Measurements from ENCODE around the gene SRMS. TPM values are rescaled to one million over a fixed set of nuclear protein-coding genes. Genes with fewer than 3 reads are reported as not detected.
A peak's percentile ranks its signal among the peaks of the same experiment; 100 is the strongest.

Gene SRMS
- total and polyA plus RNA-seq, 2 of the 13 experiments (the other 11 are each of a cell fraction or from before 2014, with no cell fraction given): not detected

DNA sequence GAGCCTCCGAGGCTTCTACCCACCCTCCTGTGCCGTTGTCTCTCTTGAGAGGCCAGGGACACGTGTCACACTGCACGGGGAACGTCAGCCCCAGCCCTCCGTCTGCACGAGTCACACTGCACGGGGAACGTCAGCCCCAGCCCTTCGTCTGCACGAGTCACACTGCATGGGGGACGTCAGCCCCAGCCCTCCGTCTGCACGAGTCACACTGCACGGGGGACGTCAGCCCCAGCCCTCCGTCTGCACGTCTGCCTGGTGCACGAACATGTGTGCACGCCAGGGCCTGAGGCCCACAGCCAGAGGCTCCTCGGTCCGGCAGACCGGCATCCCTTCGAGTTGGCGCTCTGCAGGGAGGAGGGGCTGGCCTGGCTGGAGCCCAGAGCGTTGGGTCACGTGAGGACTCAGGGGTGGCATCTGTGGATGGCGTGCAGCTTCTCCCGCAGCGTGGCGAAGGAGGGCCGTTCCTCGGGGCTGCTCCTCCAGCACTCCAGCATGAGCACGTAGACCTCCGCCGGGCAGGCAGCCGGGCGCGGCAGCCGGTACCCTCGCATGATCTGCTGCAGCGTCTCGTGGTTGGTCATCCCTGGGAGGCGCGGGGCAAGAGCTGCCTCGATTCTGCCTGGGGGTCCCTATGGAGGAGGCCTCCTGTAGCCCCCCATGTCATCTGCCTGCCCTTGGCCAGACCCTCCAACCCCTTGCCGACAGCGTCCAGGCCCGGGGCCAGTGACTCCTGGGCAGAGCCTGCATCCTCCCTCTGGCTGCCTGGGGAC lies 6.9 kb downstream of the SRMS start (continued):
- TF ChIP-seq, protein P1, sequence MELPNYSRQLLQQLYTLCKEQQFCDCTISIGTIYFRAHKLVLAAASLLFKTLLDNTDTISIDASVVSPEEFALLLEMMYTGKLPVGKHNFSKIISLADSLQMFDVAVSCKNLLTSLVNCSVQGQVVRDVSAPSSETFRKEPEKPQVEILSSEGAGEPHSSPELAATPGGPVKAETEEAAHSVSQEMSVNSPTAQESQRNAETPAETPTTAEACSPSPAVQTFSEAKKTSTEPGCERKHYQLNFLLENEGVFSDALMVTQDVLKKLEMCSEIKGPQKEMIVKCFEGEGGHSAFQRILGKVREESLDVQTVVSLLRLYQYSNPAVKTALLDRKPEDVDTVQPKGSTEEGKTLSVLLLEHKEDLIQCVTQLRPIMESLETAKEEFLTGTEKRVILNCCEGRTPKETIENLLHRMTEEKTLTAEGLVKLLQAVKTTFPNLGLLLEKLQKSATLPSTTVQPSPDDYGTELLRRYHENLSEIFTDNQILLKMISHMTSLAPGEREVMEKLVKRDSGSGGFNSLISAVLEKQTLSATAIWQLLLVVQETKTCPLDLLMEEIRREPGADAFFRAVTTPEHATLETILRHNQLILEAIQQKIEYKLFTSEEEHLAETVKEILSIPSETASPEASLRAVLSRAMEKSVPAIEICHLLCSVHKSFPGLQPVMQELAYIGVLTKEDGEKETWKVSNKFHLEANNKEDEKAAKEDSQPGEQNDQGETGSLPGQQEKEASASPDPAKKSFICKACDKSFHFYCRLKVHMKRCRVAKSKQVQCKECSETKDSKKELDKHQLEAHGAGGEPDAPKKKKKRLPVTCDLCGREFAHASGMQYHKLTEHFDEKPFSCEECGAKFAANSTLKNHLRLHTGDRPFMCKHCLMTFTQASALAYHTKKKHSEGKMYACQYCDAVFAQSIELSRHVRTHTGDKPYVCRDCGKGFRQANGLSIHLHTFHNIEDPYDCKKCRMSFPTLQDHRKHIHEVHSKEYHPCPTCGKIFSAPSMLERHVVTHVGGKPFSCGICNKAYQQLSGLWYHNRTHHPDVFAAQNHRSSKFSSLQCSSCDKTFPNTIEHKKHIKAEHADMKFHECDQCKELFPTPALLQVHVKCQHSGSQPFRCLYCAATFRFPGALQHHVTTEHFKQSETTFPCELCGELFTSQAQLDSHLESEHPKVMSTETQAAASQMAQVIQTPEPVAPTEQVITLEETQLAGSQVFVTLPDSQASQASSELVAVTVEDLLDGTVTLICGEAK (IDR thresholded peaks at IDR 0.05): no peak
- TF ChIP-seq, protein P1 (CRISPR knock-in tag; IDR thresholded peaks at IDR 0.05): peak; percentile 21; the same call in 1 of the 2 replicates
- TF ChIP-seq, protein P2, sequence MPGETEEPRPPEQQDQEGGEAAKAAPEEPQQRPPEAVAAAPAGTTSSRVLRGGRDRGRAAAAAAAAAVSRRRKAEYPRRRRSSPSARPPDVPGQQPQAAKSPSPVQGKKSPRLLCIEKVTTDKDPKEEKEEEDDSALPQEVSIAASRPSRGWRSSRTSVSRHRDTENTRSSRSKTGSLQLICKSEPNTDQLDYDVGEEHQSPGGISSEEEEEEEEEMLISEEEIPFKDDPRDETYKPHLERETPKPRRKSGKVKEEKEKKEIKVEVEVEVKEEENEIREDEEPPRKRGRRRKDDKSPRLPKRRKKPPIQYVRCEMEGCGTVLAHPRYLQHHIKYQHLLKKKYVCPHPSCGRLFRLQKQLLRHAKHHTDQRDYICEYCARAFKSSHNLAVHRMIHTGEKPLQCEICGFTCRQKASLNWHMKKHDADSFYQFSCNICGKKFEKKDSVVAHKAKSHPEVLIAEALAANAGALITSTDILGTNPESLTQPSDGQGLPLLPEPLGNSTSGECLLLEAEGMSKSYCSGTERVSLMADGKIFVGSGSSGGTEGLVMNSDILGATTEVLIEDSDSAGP (CRISPR knock-in tag; IDR thresholded peaks at IDR 0.05; ENCODE audit: borderline replicate concordance): peak; percentile 41; the same call in 1 of the 2 replicates
- TF ChIP-seq, protein P3, sequence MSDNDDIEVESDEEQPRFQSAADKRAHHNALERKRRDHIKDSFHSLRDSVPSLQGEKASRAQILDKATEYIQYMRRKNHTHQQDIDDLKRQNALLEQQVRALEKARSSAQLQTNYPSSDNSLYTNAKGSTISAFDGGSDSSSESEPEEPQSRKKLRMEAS (IDR thresholded peaks at IDR 0.05): peak; percentile 69
- 0 out of 2 replicates have a peak, but pooled peaks have one; percentile 21 for TF ChIP-seq SP4 (CRISPR knock-in tag; IDR thresholded peaks at IDR 0.05)
- TF ChIP-seq SIN3B (IDR thresholded peaks at IDR 0.05; ENCODE audit: low read length): no peak
- TF ChIP-seq CBX2 (IDR thresholded peaks at IDR 0.05; ENCODE audit: low read depth, low read length): no peak
- peak; percentile 47; the same call in 1 of the 2 replicates for TF ChIP-seq CBX2 (CRISPR knock-in tag; IDR thresholded peaks at IDR 0.05; ENCODE audit: low read depth)
- TF ChIP-seq WIZ (CRISPR knock-in tag; IDR thresholded peaks at IDR 0.05): 0 out of 2 replicates have a peak, but pooled peaks have one; percentile 32
- 0 out of 2 replicates have a peak, but pooled peaks have one; percentile 24 for TF ChIP-seq HDAC1 (CRISPR knock-in tag; IDR thresholded peaks at IDR 0.05)
- peak; percentile 76 for TF ChIP-seq BHLHE40 (IDR thresholded peaks at IDR 0.05; ENCODE audit: low read length)
- no peak for TF ChIP-seq MLLT10 (CRISPR knock-in tag; IDR thresholded peaks at IDR 0.05)
- peak; percentile 27; the same call in 1 of the 2 replicates for TF ChIP-seq ZNF782 (CRISPR knock-in tag; IDR thresholded peaks at IDR 0.05; ENCODE audit: borderline replicate concordance)
- TF ChIP-seq, protein P4, sequence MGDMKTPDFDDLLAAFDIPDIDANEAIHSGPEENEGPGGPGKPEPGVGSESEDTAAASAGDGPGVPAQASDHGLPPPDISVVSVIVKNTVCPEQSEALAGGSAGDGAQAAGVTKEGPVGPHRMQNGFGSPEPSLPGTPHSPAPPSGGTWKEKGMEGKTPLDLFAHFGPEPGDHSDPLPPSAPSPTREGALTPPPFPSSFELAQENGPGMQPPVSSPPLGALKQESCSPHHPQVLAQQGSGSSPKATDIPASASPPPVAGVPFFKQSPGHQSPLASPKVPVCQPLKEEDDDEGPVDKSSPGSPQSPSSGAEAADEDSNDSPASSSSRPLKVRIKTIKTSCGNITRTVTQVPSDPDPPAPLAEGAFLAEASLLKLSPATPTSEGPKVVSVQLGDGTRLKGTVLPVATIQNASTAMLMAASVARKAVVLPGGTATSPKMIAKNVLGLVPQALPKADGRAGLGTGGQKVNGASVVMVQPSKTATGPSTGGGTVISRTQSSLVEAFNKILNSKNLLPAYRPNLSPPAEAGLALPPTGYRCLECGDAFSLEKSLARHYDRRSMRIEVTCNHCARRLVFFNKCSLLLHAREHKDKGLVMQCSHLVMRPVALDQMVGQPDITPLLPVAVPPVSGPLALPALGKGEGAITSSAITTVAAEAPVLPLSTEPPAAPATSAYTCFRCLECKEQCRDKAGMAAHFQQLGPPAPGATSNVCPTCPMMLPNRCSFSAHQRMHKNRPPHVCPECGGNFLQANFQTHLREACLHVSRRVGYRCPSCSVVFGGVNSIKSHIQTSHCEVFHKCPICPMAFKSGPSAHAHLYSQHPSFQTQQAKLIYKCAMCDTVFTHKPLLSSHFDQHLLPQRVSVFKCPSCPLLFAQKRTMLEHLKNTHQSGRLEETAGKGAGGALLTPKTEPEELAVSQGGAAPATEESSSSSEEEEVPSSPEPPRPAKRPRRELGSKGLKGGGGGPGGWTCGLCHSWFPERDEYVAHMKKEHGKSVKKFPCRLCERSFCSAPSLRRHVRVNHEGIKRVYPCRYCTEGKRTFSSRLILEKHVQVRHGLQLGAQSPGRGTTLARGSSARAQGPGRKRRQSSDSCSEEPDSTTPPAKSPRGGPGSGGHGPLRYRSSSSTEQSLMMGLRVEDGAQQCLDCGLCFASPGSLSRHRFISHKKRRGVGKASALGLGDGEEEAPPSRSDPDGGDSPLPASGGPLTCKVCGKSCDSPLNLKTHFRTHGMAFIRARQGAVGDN (CRISPR knock-in tag; IDR thresholded peaks at IDR 0.05): peak; percentile 77
